HepG2 (cell line): ENCODE measurements around the gene DGUOK. TPM values are rescaled to one million over a fixed set of nuclear protein-coding genes. Genes with fewer than 3 reads are reported as not detected.

Experiments
- ATAC-seq: fragments of 200-7000 bp; cut with Tn5 transposase; 3 replicates; pipeline ENCODE4 v1.9.1; 2020; ENCODE audit warnings: mild to moderate bottlenecking, moderate library complexity
- Bru-seq: library from RNA; stranded (reverse); fragments of 400-500 nt; gene quantifications from one replicate; lab custom pipeline; 2021; lab: Mats Ljungman, UMichigan
- BruChase-seq, 2 experiments: library from RNA; stranded (reverse); fragments of 400-500 nt; gene quantifications; one replicate each; lab custom pipeline; 2021; lab: Mats Ljungman, UMichigan
- BruUV-seq: library from RNA; stranded (reverse); fragments of 400-500 nt; replicated peaks from 2 replicates; lab custom pipeline; 2021; lab: Mats Ljungman, UMichigan
- CTCF ChIA-PET: fragments of 300-600 bp; formaldehyde crosslinking; extraction: SDS; loops from one replicate; lab custom pipeline; 2021; ENCODE audit warnings: low total read pairs, inconsistent platforms, low intra/inter-chr PET ratio; lab: Yijun Ruan, JAX
- POLR2A ChIA-PET: fragments of 350-600 bp; sonication (Branson Sonifier 250); formaldehyde crosslinking; loops from one replicate; lab custom pipeline; 2020; ENCODE audit warnings: antibody characterized with exemption, inconsistent platforms; lab: Yijun Ruan, JAX
- DNase-seq: peaks from one replicate; pipeline ENCODE4 v3.0.0-alpha.2; 2015; ENCODE audit warnings: low spot score
- FAIRE-seq: peaks from 3 replicates; lab custom pipeline; 2011; peaks lifted over from hg19 to GRCh38; lab: Jason Lieb, UNC
- H2AFZ ChIP-seq: one replicate; pipeline ENCODE4 v1.6.1; 2011; ENCODE audit warnings: low read length, inconsistent platforms
- H3K27ac ChIP-seq: fragments of 300-600 bp; 3 replicates; pipeline ENCODE4 v1.8.0; 2011; ENCODE audit warnings: mixed run types, mild to moderate bottlenecking, mixed read lengths, low read length, inconsistent platforms; ENCODE audit not compliant: insufficient read depth; ENCODE audit errors: extremely low read length
- H3K27me3 ChIP-seq, 2 experiments: fragments of 200-600 bp in 1 of 2; 2 replicates in 1 of 2; 3 replicates in 1 of 2; pipeline versions ENCODE4 v1.6.0 to v1.8.0; 2011; ENCODE audit warnings: low read length in 2 of 2, mild to moderate bottlenecking in 2 of 2, moderate library complexity in 2 of 2, inconsistent platforms in 1 of 2; ENCODE audit not compliant: insufficient read depth in 2 of 2, control insufficient read depth in 1 of 2
- H3K36me3 ChIP-seq, 2 experiments: fragments of 200-600 bp in 1 of 2; replicated peaks in 1 of 2; 2 replicates in 1 of 2; 3 replicates in 1 of 2; pipeline versions ENCODE4 v1.5.1 to v1.8.0; 2011; ENCODE audit warnings: low read length in 2 of 2, inconsistent platforms in 1 of 2; ENCODE audit not compliant: insufficient read depth in 2 of 2, control insufficient read depth in 1 of 2
- H3K4me1 ChIP-seq: 2 replicates; pipeline ENCODE4 v1.5.1; 2012; ENCODE audit warnings: low read length, inconsistent platforms; ENCODE audit not compliant: insufficient read depth
- H3K4me2 ChIP-seq: 2 replicates; pipeline ENCODE4 v1.6.0; 2011; ENCODE audit warnings: low read depth, low read length, inconsistent platforms
- H3K4me3 ChIP-seq, 3 experiments: fragments of 200-600 bp in 1 of 3; sonication (generic), shearing (Covaris generic) in 1 of 3; replicated peaks in 1 of 3; 2 replicates each; pipeline ENCODE4 v1.5.1; 2011 to 2016; ENCODE audit warnings: low read length in 3 of 3, inconsistent platforms in 2 of 3, low read depth in 2 of 3, mild to moderate bottlenecking in 2 of 3, control low read depth in 1 of 3, mixed read lengths in 1 of 3; ENCODE audit not compliant: insufficient read depth in 1 of 3
- H3K79me2 ChIP-seq: one replicate; pipeline ENCODE4 v1.6.1; 2011; ENCODE audit warnings: low read length, inconsistent platforms; ENCODE audit not compliant: insufficient read depth
- H3K9ac ChIP-seq: 2 replicates; pipeline ENCODE4 v1.6.0; 2011; ENCODE audit warnings: mild to moderate bottlenecking, low read depth, low read length, inconsistent platforms; ENCODE audit not compliant: insufficient read depth
- H3K9me3 ChIP-seq: 2 replicates; pipeline ENCODE4 v1.5.1; 2012; ENCODE audit warnings: mild to moderate bottlenecking, low read length
- H4K20me1 ChIP-seq: 2 replicates; pipeline ENCODE4 v1.6.0; 2011; ENCODE audit warnings: inconsistent platforms, mild to moderate bottlenecking, low read length, moderate library complexity; ENCODE audit not compliant: insufficient read depth
- GRHL1 ChIP-seq: sonication (generic); formaldehyde crosslinking; conservative IDR thresholded peaks from 2 replicates; pipeline ENCODE4 v1.8.0; 2022; ENCODE audit warnings: missing genetic modification reagents
- HNF4A ChIP-seq: sonication (generic); formaldehyde crosslinking; IDR thresholded peaks from 2 replicates; pipeline ENCODE4 v1.4.0; 2020; ENCODE audit warnings: missing genetic modification reagents
- ISL2 ChIP-seq: sonication (generic); formaldehyde crosslinking; IDR thresholded peaks from 2 replicates; pipeline ENCODE4 v1.5.0; 2020; ENCODE audit warnings: missing genetic modification reagents
- MTA1 ChIP-seq: sonication (generic); formaldehyde crosslinking; IDR thresholded peaks from 2 replicates; pipeline ENCODE4 v1.4.0; 2020; ENCODE audit warnings: missing genetic modification reagents, mild to moderate bottlenecking, borderline replicate concordance
- PHF8 ChIP-seq: sonication (generic); formaldehyde crosslinking; IDR thresholded peaks from 2 replicates; pipeline ENCODE4 v1.5.0; 2020; ENCODE audit warnings: missing genetic modification reagents
- SAFB2 ChIP-seq: sonication (generic); formaldehyde crosslinking; IDR thresholded peaks from 2 replicates; pipeline ENCODE4 v1.5.1; 2020; ENCODE audit warnings: missing genetic modification reagents, low read depth, mild to moderate bottlenecking, borderline replicate concordance
- SRSF4 ChIP-seq: fragments of 200-400 bp; formaldehyde crosslinking; IDR thresholded peaks from one replicate; pipeline ENCODE4 v1.6.1; 2018; ENCODE audit warnings: mild to moderate bottlenecking, low read depth, low read length, moderate library complexity; ENCODE audit not compliant: poor library complexity, severe bottlenecking
- TBL1XR1 ChIP-seq: fragments of 150-350 bp; IDR thresholded peaks from 2 replicates; pipeline ENCODE4 v1.6.1; 2014; ENCODE audit warnings: borderline replicate concordance, low read length; ENCODE audit not compliant: partially characterized antibody
- THAP11 ChIP-seq: IDR thresholded peaks from 2 replicates; pipeline ENCODE4 v1.6.1; 2016; ENCODE audit warnings: missing biosample characterization, missing genetic modification reagents
- ZNF564 ChIP-seq: sonication (generic); formaldehyde crosslinking; IDR thresholded peaks from 2 replicates; pipeline ENCODE4 v1.8.1; 2023; ENCODE audit warnings: mild to moderate bottlenecking, missing genetic modification reagents
- ZNF766 ChIP-seq: sonication (generic); formaldehyde crosslinking; IDR thresholded peaks from 2 replicates; pipeline ENCODE4 v1.5.0; 2020; ENCODE audit warnings: missing genetic modification reagents, borderline replicate concordance
- WGBS: methylation state at CpG from one replicate; pipeline ENCODE4 v1.1.6; 2017; ENCODE audit warnings: low lambda C conversion rate; 5-methylcytosine and 5-hydroxymethylcytosine counted together
- in situ Hi-C: cut with HindIII; loops from 2 replicates; pipeline ENCODE4 v1.10.0; 2017; ENCODE audit warnings: low pct_unique_long_range_greater_than_20kb; ENCODE audit not compliant: extremely low pct_ligation_motif_present
- intact Hi-C: fragments of 100-400 bp; cut with micrococcal nuclease; formaldehyde crosslinking; loops from one replicate; pipeline ENCODE4 v1.10.0; 2022; ENCODE audit not compliant: unreplicated experiment
- long read RNA-seq, 2 experiments: library from RNA in 1 of 2; library from polyadenylated mRNA in 1 of 2; stranded (forward) in 1 of 2; unstranded in 1 of 2; transcript quantifications; one replicate each; pipeline ENCODE4 v2.0.0, GENCODE V29; 2019 to 2022
- polyA minus RNA-seq, 3 experiments: library from RNA; depleted of rRNA, polyadenylated mRNA; stranded (reverse); fragments of >200 nt; gene quantifications; 2 replicates each; pipeline ENCODE4 v1.2.3, GENCODE V29; 2011; ENCODE audit warnings: low replicate concordance in 1 of 3
- polyA plus RNA-seq, 8 experiments: library from polyadenylated mRNA; depleted of rRNA in 3 of 8; stranded (reverse) in 7 of 8; unstranded in 1 of 8; fragments of >200 nt; fragmentation: Illumina TruSeq in 4 of 8; extraction: Trizol in 4 of 8; gene quantifications; 2 replicates each; pipeline versions ENCODE4 v1.2.1 to v1.2.3, GENCODE V29; 2011 to 2016; ENCODE audit warnings: low read depth in 4 of 8, missing spikeins in 1 of 8, mixed read lengths in 1 of 8; ENCODE audit not compliant: insufficient read depth in 1 of 8
- total RNA-seq, 5 experiments: library from RNA; depleted of rRNA; stranded (reverse); fragments of >200 nt; fragmentation: Illumina TruSeq; extraction: Trizol; gene quantifications; 2 replicates each; pipeline ENCODE4 v1.2.3, GENCODE V29; 2016; ENCODE audit warnings: low read depth in 1 of 5
- TF ChIP-seq, protein P1 (sequence below): IDR thresholded peaks from 2 replicates; pipeline ENCODE4 v1.6.1; 2016; ENCODE audit warnings: missing compliant biosample characterization, missing genetic modification reagents, borderline replicate concordance

The DGUOK gene
- total RNA-seq (2016; rRNA removed; fragmentation: Illumina TruSeq; extraction: Trizol) (105 and 130 TPM in 2 replicates), polyA plus RNA-seq (2011; rRNA removed) (124 and 137 TPM in 2 replicates), polyA minus RNA-seq (2011; rRNA and poly(A)+ RNA removed; ENCODE audit: low replicate concordance) (25.9 and 35.0 TPM in 2 replicates), Bru-seq, nascent RNA (percentile 93 among the genes with signal in this experiment), BruChase-seq, experiment 1, labeled RNA remaining after a 6-hour chase (percentile 70 among the genes with signal in this experiment), BruChase-seq, experiment 2, labeled RNA remaining after a 2-hour chase (percentile 79 among the genes with signal in this experiment)
- total RNA-seq (2016; cell fraction: cytosol; rRNA removed; fragmentation: Illumina TruSeq; extraction: Trizol; ENCODE audit: low read depth), result 22.6 and 22.7 TPM in 2 replicates
- total RNA-seq (2016; cell fraction: insoluble cytoplasmic fraction; rRNA removed; fragmentation: Illumina TruSeq; extraction: Trizol), result 106 and 144 TPM in 2 replicates
- 48.1 and 55.5 TPM in 2 replicates for total RNA-seq (2016; cell fraction: membrane; rRNA removed; fragmentation: Illumina TruSeq; extraction: Trizol)
- 47.4 and 51.2 TPM in 2 replicates for total RNA-seq (2016; cell fraction: nucleus; rRNA removed; fragmentation: Illumina TruSeq; extraction: Trizol)
- polyA plus RNA-seq (2011; cell fraction: cytosol; rRNA removed), result 118 and 121 TPM in 2 replicates
- 36.3 and 40.1 TPM in 2 replicates for polyA plus RNA-seq (2011; cell fraction: nucleus; rRNA removed)
- polyA plus RNA-seq (2012), result 107 and 124 TPM in 2 replicates
- 26.7 and 29.0 TPM in 2 replicates for polyA plus RNA-seq (2016; cell fraction: cytosol; fragmentation: Illumina TruSeq; extraction: Trizol; ENCODE audit: low read depth)
- 184 and 199 TPM in 2 replicates for polyA plus RNA-seq (2016; cell fraction: insoluble cytoplasmic fraction; fragmentation: Illumina TruSeq; extraction: Trizol; ENCODE audit: low read depth)
- 57.6 and 62.2 TPM in 2 replicates for polyA plus RNA-seq (2016; cell fraction: membrane; fragmentation: Illumina TruSeq; extraction: Trizol; ENCODE audit: low read depth)
- 105 and 115 TPM in 2 replicates for polyA plus RNA-seq (2016; cell fraction: nucleus; fragmentation: Illumina TruSeq; extraction: Trizol; ENCODE audit: insufficient read depth, low read depth)
- polyA minus RNA-seq (2011; cell fraction: cytosol; rRNA and poly(A)+ RNA removed), result 23.1 and 30.6 TPM in 2 replicates
- 23.6 and 37.7 TPM in 2 replicates for polyA minus RNA-seq (2011; cell fraction: nucleus; rRNA and poly(A)+ RNA removed)
- long read RNA-seq, experiment 1, transcript DGUOK-202 (5 exons, 880 nt), result minor isoform, 20 of 213 reads
- long read RNA-seq, experiment 1, transcript DGUOK-201 (7 exons, 1,144 nt), result minor isoform, 32 of 213 reads
- long read RNA-seq, experiment 1, transcript DGUOK-203 (4 exons, 703 nt), result minor isoform, 41 of 213 reads
- long read RNA-seq, experiment 1, transcript DGUOK-208 (6 exons, 1,029 nt), result major isoform, 66 of 213 reads
- long read RNA-seq, experiment 1, partial matches to known transcripts, result 1 of 213 reads
- long read RNA-seq, experiment 1, other reads (novel, unspliced or antisense), result 53 of 213 reads
- long read RNA-seq, experiment 2, transcript DGUOK-201 (7 exons, 1,144 nt), result minor isoform, 20 of 178 reads
- long read RNA-seq, experiment 2, transcript DGUOK-202 (5 exons, 880 nt), result minor isoform, 25 of 178 reads
- long read RNA-seq, experiment 2, transcript DGUOK-203 (4 exons, 703 nt), result major isoform, 37 of 178 reads
- long read RNA-seq, experiment 2, transcript DGUOK-208 (6 exons, 1,029 nt), result minor isoform, 30 of 178 reads
- long read RNA-seq, experiment 2, partial matches to known transcripts, result 10 of 178 reads
- long read RNA-seq, experiment 2, other reads (novel, unspliced or antisense), result 56 of 178 reads

DNA sequence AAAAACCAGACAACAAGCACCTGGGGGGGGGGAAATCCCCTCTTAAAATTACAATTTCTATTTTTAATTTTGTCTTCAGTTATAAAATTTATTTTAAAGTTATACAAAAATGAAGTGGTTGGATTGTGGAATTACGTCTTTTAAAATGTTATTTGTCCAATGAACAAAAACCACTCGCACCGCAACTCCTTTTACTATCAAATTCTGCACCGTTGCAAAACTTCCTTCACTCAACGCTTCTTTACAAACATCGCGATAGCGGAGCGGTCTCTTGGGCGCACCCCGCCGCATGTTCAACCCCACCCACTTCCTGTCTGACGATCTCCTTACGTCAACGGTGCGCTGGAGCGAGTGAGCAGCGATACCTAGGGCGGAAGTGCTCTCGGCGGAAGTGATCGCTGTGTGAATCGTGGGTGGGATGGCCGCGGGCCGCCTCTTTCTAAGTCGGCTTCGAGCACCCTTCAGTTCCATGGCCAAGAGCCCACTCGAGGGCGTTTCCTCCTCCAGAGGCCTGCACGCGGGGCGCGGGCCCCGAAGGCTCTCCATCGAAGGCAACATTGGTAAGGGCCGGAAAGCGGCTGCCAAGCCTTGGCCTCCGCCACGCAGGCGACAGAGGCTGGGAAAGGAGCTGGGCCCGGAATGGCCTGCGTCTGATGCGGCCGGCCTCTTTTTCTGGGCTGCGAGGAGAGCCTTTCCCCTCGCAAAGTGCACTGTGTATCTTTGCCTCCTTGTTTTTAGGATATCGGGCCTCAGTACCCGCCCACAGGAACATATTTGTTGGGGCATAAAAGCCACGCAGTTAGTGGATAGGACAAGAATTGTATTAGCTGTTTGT is at the start of gene DGUOK:
Gene DGUOK (plus strand): TSS at position 388 of the 835 bp plus-strand sequence. CDS start 31 bp downstream, at position 419.
- intact Hi-C loops, result loop anchor here (2.0 to 10.0 kb wide), 3 partner anchors 56 to 198 kb away; partner anchors contain the start of genes STAMBP and TET3
- peak within 1 kb of the TSS; percentile 76 to 91 (median 82) for H3K4me3 ChIP-seq
- TF ChIP-seq SAFB2 (CRISPR knock-in tag), result no peak; the same call in 1 of the 2 replicates
- TF ChIP-seq, protein P1, sequence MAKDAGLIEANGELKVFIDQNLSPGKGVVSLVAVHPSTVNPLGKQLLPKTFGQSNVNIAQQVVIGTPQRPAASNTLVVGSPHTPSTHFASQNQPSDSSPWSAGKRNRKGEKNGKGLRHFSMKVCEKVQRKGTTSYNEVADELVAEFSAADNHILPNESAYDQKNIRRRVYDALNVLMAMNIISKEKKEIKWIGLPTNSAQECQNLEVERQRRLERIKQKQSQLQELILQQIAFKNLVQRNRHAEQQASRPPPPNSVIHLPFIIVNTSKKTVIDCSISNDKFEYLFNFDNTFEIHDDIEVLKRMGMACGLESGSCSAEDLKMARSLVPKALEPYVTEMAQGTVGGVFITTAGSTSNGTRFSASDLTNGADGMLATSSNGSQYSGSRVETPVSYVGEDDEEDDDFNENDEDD (CRISPR knock-in tag), result peak; percentile 71
- TF ChIP-seq ZNF564, result peak; percentile 87
- peak; percentile 94 for TF ChIP-seq THAP11 (CRISPR knock-in tag)
- TF ChIP-seq ZNF766, result peak; percentile 69; the same call in 1 of the 2 replicates
- TF ChIP-seq MTA1 (CRISPR knock-in tag), result peak; percentile 93; the same call in 1 of the 2 replicates
- TF ChIP-seq GRHL1, result no peak
- TF ChIP-seq HNF4A (CRISPR knock-in tag), result 0 out of 2 replicates have a peak, but pooled peaks have one; percentile 6
- peak; percentile 78 for TF ChIP-seq ISL2 (CRISPR knock-in tag)
- no peak for TF ChIP-seq SRSF4
- peak; percentile 16 for TF ChIP-seq TBL1XR1
- peak; percentile 100 for TF ChIP-seq PHF8 (CRISPR knock-in tag)

More for the DNA sequence above, at the start of gene DGUOK:
- Histone ChIP-seq H3K4me1 (peaks cover 44% of the 10 kb centered on the region), H3K9me3 (no peaks in the 10 kb centered on the region), H3K36me3 (peaks cover 0 to 5% of the 10 kb centered on the region in 2 experiments; a peak in 3 of 5 replicates), H3K9ac (peak within 1 kb of the TSS; percentile 97), H2AFZ (peak within 1 kb of the TSS; percentile 79), H4K20me1 (no peaks in the 10 kb centered on the region; the same call in 1 of the 2 replicates), H3K79me2 (peaks cover 46% of the 10 kb centered on the region), H3K27ac (peak within 1 kb of the TSS; percentile 78), H3K4me2 (peak within 1 kb of the TSS; percentile 86), H3K27me3 (peaks cover 0 to 5% of the 10 kb centered on the region in 2 experiments; a peak in 2 of 5 replicates)
- FAIRE-seq (peak; percentile 96), DNase-seq (peak; percentile 99), ATAC-seq (peak; percentile 99)
- in situ Hi-C loops, result no loop called here
- under 1% methylated on average over 48 of the region's 50 CpGs for WGBS
- POLR2A ChIA-PET, result interaction anchor here (0.7 to 1.4 kb wide), 11 partner anchors 9 to 252 kb away, joined by 3 to 23 read pairs (median 5); partner anchors contain the start of genes MOB1A, STAMBP and TPRKB
- CTCF ChIA-PET, result no interaction called here
- BruUV-seq, result no TSS peak
